Right lobe of liver (tissue), 4 donors: ENCODE data around the gene TIMM44.

Source experiments
- CTCF ChIP-seq, 4 donors: fragments of 200-600 bp in 3 of 4; fragments of 450-650 bp in 1 of 4; IDR thresholded peaks; one replicate each; pipeline versions ENCODE4 v1.5.1 to v1.8.0; 2016 to 2022; ENCODE audit warnings: antibody characterized with exemption in 4 of 4, mild to moderate bottlenecking in 2 of 4
- POLR2A ChIP-seq: fragments of 450-650 bp; IDR thresholded peaks from one replicate; pipeline ENCODE4 v1.6.1; 2017; ENCODE audit warnings: antibody characterized with exemption, mild to moderate bottlenecking
- donor health status: DM: no; HTN: no; CAD: no.
- donor health status: DM: no; HTN: no; CAD: no.
- donor health status: DM: no; HTN: yes; CAD: no.

- no peak for TF ChIP-seq POLR2A
- no peak for TF ChIP-seq CTCF (IDR thresholded peaks at IDR 0.05)
These were observed 48.7 kb downstream of the TIMM44 start for GRCh38 chr19:7894612-7895309.
